Right cardiac atrium (tissue), 5 donors: ENCODE measurements around the gene CARD19. TPM values are rescaled to one million over a fixed set of nuclear protein-coding genes. Genes with fewer than 3 reads are reported as not detected.

Experiments
- ATAC-seq, 2 donors: fragments of 200-7000 bp; cut with Tn5 transposase; one replicate each; pipeline versions ENCODE4 v1.8.0 to v1.9.1; 2020; ENCODE audit warnings: moderate library complexity in 2 of 2, mild to moderate bottlenecking in 1 of 2
- DNase-seq, 3 donors: peaks; one replicate each; pipeline ENCODE4 v3.0.0-alpha.2; 2020
- H3K27ac ChIP-seq: one replicate; pipeline ENCODE4 v1.5.1; 2013; ENCODE audit warnings: mild to moderate bottlenecking, low read length, control low read depth, moderate library complexity
- H3K27me3 ChIP-seq: one replicate; pipeline ENCODE4 v1.6.1; 2013; ENCODE audit not compliant: control insufficient read depth, insufficient read depth
- H3K4me1 ChIP-seq: one replicate; pipeline ENCODE4 v1.6.1; 2013; ENCODE audit warnings: low read length; ENCODE audit not compliant: control insufficient read depth, insufficient read depth
- H3K4me3 ChIP-seq: one replicate; pipeline ENCODE4 v1.5.1; 2013; ENCODE audit warnings: low read length, control low read depth
- H3K9me3 ChIP-seq: one replicate; pipeline ENCODE4 v1.6.1; 2013; ENCODE audit warnings: low read length; ENCODE audit not compliant: control insufficient read depth
- WGBS: extraction: QIAGEN DNeasy Blood & Tissue Kit; methylation state at CpG from one replicate; pipeline ENCODE4 v1.1.7; 2013; 5-methylcytosine and 5-hydroxymethylcytosine counted together
- intact Hi-C, 4 donors: fragments of 100-400 bp; cut with DNase I; formaldehyde crosslinking; loops; one replicate each; pipeline versions ENCODE4 v1.11.0 to v1.14.0; 2022 to 2023
- polyA plus RNA-seq: library from polyadenylated mRNA; stranded (reverse); fragments of 200-250 nt; gene quantifications from one replicate; pipeline ENCODE4 v1.2.3, GENCODE V29; 2013
- total RNA-seq, 4 donors: library from RNA; stranded (reverse); fragmentation: NEBNext Ultra II Directional; extraction: Animal tissue kit (Norgen Biotek cat#: 25700); gene quantifications; one replicate each; pipeline ENCODE4 v1.2.1, GENCODE V29; 2021
- donor health status: healthy with polysubstance abuse.
- donor health status: DM: no; HTN: yes; CAD: no.
- donor health status: DM: no; HTN: no; CAD: no.
- donor health status: DM: no; HTN: yes; CAD: no; lungs with severe emphysema.
- donor health status: DM: yes; HTN: yes; CAD: no.

Gene CARD19
- total and polyA plus RNA-seq, 5 donors = 17.7 to 30.3 (median 25.6) TPM

DNA sequence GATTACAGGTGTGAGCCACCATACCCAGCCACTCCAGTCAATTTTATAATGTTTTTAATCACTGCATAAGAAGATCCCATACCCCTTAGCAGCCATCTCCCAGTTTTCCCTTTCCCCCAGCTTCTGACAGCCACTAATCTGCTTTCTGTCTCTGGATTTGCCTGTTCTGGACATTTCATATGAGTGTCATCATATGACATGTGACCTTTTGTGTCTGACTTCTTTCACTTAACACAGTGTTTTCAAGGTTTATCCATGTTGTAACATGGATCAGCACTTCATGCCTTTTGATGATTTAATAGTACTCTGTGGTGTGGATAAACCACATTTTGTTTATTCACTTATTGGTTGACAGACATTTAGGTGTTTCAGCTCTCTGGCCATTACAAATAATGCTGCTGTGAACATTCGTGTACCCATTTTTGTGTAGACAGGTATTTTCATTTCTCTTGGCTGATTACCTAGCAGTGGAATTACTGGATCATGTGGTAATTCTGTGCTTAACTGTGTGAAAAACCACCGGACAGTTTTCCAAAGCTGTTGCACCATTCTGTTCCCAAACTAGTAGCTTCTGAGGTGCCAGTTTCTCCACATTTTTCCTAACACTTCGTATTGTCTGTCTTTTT, 28.9 kb upstream of the CARD19 start:
- intact Hi-C loops = no loop called here
- ATAC-seq (no peak), DNase-seq (no peak)
- no peaks in the 10 kb centered on the region for H3K9me3 ChIP-seq
- H3K4me3 ChIP-seq = no peak overlapping the region
- WGBS = 87% methylated on average over 3 of the region's 3 CpGs
- no peaks in the 10 kb centered on the region for H3K4me1 ChIP-seq
- no peaks in the 10 kb centered on the region for H3K27me3 ChIP-seq
- H3K27ac ChIP-seq = no peak overlapping the region

DNA sequence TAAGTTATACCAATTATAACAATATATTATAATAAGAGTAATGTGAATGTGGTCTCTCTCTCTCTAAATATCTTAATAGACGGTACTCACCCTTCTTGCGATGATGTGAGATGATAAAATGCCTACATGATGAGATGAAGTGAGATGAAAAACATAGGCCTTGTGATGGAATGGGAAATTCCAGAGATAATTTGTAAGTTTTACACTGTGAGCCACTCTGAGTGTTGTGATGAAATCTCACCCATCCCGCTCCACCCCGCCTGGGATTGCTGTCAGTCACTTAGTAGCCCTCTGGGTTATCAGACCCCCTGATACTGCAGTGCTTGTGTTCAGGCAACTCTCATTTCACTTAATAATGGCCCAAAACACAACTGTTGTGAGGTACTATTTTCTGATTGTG, 27.1 kb upstream of the CARD19 start:
- Histone ChIP-seq H3K27me3 (no peaks in the 10 kb centered on the region), H3K4me1 (peaks cover 2% of the 10 kb centered on the region), H3K4me3 (no peak overlapping the region), H3K27ac (no peak overlapping the region), H3K9me3 (no peaks in the 10 kb centered on the region)
- ATAC-seq = no peak
- 72% methylated on average over 4 of the region's 4 CpGs for WGBS
- DNase-seq = no peak
- intact Hi-C loops = no loop called here

DNA sequence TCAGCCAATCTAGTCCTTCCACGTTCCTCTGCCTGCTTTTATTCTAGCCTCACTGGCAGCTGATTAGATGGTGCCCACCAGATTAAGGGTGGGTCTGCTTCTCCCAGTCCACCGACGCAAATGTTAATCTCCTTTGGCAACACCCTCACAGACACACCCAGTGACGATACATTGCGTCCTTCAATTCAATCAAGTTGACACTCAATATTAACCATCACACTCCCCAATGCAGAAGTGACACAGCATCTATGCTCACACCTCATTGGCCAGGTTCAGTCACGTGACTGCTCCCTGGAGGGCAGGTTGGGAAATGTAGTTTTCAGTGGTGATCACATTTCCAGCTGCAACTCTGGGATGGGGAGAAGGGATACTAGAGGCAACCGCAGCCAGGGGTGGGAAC, 24.6 kb upstream of the CARD19 start:
- intact Hi-C loops = no loop called here
- Histone ChIP-seq H3K9me3 (no peaks in the 10 kb centered on the region), H3K27me3 (no peaks in the 10 kb centered on the region), H3K4me1 (peaks cover 2% of the 10 kb centered on the region), H3K4me3 (no peak overlapping the region), H3K27ac (no peak overlapping the region)
- DNase-seq (no peak), ATAC-seq (peak; percentile 25 to 41)
- WGBS = 68% methylated on average over 7 of the region's 7 CpGs

DNA sequence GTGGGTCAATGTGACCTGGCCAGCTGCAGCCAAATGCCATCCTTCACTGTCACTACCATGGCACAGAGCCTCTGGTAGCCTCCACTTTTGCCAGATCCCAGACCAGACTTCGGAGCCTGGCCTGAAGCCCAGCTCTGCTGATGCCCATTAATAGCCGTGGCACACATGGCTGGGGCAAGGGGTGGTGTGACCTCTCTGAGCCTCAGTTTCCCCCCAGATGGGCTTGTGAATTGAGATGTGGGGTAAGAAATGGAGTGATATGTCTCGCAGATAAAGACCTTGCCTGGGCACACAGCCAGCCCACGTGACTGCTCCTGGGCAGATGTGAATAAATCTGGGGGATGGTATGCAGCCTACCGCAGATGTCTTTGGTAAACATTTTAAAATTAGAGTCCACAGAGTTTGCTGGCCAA, 23.6 kb upstream of the CARD19 start:
- intact Hi-C loops = no loop called here
- 31% methylated on average over 5 of the region's 5 CpGs for WGBS
- Histone ChIP-seq H3K4me1 (peaks cover 2% of the 10 kb centered on the region), H3K27me3 (no peaks in the 10 kb centered on the region), H3K9me3 (no peaks in the 10 kb centered on the region), H3K27ac (no peak overlapping the region), H3K4me3 (no peak overlapping the region)
- ATAC-seq (peak in 1 of 2 donors; percentile 28), DNase-seq (peak in 1 of 3 donors; percentile 51)

DNA sequence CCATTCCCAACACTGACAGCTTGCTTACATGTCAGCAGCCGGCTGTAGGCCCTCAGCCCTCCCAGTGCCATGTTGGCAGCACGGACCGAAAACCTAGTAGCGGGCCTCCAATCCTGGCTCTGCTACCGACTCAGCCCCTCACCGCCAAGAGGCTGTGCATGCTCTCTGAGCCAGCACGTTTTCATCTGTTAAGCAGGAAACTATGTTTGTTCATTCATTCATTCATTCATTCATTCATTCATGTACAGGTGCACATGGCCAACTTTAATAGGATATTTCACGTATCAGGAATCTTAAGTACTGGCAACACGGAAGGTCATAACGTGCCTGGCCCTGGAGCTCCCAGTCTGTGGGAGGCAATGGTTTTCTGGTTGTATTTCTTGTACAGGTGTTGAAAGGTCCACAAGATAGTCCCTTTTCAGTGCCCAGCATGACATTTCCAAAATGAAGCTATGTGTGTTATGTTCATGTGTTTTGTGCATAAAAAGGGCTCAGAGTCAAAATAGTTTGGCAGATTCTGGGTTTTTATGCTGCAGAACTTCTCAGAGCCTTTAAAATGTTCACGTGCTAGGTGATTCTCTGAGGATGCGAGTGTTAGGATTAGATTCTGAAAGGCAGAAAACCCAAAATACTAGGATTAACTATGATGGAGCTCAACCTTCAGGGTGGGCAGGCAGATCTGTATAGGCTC, 19.8 kb upstream of the CARD19 start:
- H3K27me3 ChIP-seq = no peaks in the 10 kb centered on the region
- intact Hi-C loops = no loop called here
- ATAC-seq = no peak
- peaks cover 2% of the 10 kb centered on the region for H3K4me1 ChIP-seq
- no peaks in the 10 kb centered on the region for H3K9me3 ChIP-seq
- no peak overlapping the region for H3K4me3 ChIP-seq
- H3K27ac ChIP-seq = no peak overlapping the region
- 94% methylated on average over 12 of the region's 12 CpGs for WGBS
- DNase-seq = no peak

DNA sequence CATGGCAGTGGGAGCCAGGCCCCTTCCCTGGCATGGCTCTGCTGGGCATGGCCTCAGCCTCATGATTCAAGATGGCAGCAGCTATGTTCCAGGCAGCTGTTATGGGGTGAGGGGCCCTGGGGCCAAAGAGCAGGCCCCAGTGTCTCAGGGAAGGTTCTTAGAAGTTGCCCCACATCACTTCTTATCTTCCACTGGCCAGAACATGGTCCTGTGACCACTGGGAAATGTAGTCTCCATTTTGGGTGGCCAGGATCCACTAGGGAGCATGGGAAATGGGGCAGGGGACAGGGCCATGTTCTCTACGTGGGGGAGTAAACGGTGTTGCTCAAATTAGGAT, 19.3 kb upstream of the CARD19 start:
- no peaks in the 10 kb centered on the region for H3K27me3 ChIP-seq
- H3K4me3 ChIP-seq = no peak overlapping the region
- DNase-seq = no peak
- no peak overlapping the region for H3K27ac ChIP-seq
- H3K4me1 ChIP-seq = peaks cover 2% of the 10 kb centered on the region
- no peak for ATAC-seq
- intact Hi-C loops = no loop called here
- no peaks in the 10 kb centered on the region for H3K9me3 ChIP-seq
- WGBS = 95% methylated on average over 2 of the region's 2 CpGs

DNA sequence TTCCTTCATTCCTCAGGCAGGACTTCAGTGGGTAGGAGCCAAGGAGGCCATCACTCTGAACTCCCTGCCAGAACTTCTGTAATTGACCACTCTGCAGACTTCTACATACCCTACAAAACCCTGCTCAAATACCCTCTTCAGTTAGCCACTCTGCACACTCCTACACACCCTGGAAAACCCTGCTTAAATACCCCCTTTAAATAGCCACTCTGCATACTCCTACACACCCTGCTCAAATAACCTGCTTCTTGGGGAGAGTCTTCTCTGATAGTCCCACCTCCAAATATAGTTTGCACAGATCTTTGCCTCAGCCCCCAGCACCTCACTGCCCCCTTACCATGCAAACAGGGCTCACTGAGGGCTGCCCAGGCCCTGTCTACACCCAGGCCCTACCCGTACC, 18.6 kb upstream of the CARD19 start:
- WGBS = 98% methylated on average over 1 of the region's 1 CpG
- intact Hi-C loops = no loop called here

DNA sequence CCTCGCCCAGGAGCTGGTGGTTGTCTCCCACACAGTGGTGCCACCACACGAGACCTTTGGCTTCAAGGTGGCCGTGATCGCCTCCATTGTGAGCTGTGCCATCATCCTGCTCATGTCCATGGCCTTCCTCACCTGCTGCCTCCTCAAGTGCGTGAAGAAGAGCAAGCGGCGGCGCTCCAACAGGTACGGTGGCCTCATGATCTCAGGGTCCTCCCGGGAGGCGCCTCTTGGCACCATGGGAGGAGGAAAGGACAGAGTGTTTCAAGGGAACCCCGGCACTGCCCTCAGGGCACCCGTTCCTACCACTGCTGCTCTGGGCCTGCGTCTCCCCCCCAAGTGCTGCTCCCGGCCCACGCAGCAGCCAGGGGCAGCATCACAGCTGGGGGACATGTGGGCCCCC, 18.2 kb upstream of the CARD19 start:
- ATAC-seq = no peak
- Histone ChIP-seq H3K4me3 (no peak overlapping the region), H3K9me3 (no peaks in the 10 kb centered on the region), H3K27ac (no peak overlapping the region), H3K27me3 (no peaks in the 10 kb centered on the region), H3K4me1 (no peaks in the 10 kb centered on the region)
- intact Hi-C loops = no loop called here
- 98% methylated on average over 16 of the region's 16 CpGs for WGBS
- no peak for DNase-seq

More for the DNA sequence above, 18.6 kb upstream of the CARD19 start:
- Histone ChIP-seq H3K4me3 (no peak overlapping the region), H3K4me1 (peaks cover 2% of the 10 kb centered on the region), H3K27me3 (no peaks in the 10 kb centered on the region), H3K9me3 (no peaks in the 10 kb centered on the region), H3K27ac (no peak overlapping the region)
- ATAC-seq (no peak), DNase-seq (no peak)

DNA sequence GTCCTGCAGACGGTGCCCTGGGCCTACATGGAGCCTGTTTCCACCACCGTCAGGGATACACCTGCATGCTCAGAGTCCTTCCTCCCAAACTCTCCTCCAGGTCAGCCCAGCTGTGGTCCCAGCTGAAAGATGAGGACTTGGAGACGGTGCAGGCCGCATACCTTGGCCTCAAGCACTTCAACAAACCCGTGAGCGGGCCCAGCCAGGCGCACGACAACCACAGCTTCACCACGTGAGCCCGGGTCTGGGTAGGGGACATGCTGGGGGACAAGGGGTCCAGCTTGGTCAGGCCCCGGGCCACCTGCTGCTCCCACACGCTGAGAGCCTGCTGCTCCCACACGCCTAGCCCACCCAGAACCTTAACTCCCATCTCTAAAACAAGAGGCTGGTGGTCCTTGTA, 16.6 kb upstream of the CARD19 start:
- intact Hi-C loops = no loop called here
- Histone ChIP-seq H3K27me3 (no peaks in the 10 kb centered on the region), H3K27ac (no peak overlapping the region), H3K4me3 (no peak overlapping the region), H3K4me1 (no peaks in the 10 kb centered on the region), H3K9me3 (no peaks in the 10 kb centered on the region)
- ATAC-seq = no peak
- DNase-seq = no peak
- WGBS = 91% methylated on average over 13 of the region's 13 CpGs

DNA sequence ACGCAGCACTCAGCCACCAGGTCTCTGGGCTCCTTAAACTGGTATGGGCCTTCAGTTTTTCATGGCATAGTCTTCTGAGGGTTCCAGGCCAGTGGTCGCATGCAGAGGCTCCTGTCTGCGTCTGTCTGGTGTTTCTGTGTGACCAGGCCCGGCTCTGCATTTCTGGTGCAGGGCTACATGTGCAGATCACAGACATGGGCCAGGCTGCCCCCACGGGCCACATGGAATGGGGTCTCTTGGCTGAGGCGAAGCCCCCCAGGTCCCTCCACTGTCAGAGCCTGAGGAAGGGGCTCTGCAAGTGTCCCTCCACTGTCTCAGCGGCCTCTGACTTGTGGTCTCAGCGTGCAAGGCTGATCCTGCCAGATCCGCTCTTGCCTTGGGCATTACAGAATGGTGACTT, 15.6 kb upstream of the CARD19 start:
- intact Hi-C loops = no loop called here
- 93% methylated on average over 9 of the region's 9 CpGs for WGBS
- no peak for DNase-seq
- H3K4me3 ChIP-seq = no peak overlapping the region
- H3K27me3 ChIP-seq = no peaks in the 10 kb centered on the region
- H3K4me1 ChIP-seq = no peaks in the 10 kb centered on the region
- H3K9me3 ChIP-seq = no peaks in the 10 kb centered on the region
- H3K27ac ChIP-seq = no peak overlapping the region
- no peak for ATAC-seq

DNA sequence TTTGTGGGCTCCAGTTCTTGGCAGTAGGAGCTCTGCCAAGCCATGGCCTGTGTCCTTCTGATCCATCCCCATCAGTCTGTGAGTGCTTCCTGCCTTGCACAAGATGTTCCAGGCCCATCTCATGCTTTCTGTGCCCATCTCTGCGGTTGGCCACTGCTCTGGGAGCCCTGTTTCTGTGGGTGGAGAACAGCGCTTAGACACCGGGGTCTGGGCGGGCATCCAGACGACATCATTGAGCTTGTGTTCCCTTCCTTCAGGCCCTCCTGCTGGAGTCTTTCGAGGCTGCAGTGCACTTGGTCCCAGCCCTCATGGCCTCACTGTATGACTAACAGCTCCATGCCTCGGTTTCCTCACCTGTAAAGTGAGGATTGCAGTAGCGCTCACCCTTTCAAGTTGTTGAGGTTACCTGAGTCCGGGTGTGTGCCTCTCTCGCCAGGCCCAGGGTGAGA, 14.9 kb upstream of the CARD19 start:
- ATAC-seq = no peak
- no peaks in the 10 kb centered on the region for H3K4me1 ChIP-seq

More for the DNA sequence above, 14.9 kb upstream of the CARD19 start:
- H3K27ac ChIP-seq = no peak overlapping the region
- no peak overlapping the region for H3K4me3 ChIP-seq
- WGBS = 83% methylated on average over 10 of the region's 10 CpGs
- no peak for DNase-seq
- intact Hi-C loops = no loop called here
- no peaks in the 10 kb centered on the region for H3K9me3 ChIP-seq
- H3K27me3 ChIP-seq = no peaks in the 10 kb centered on the region
